H1 (cell line): ENCODE data around the gene MYBPHL.

ENCODE experiments used
- ATF2 ChIP-seq: IDR thresholded peaks from 2 replicates; pipeline ENCODE4 v1.6.1; 2012; ENCODE audit warnings: low read length, inconsistent platforms
- POLR2A ChIP-seq, 2 experiments: IDR thresholded peaks; 1 replicate in 1 of 2; 2 replicates in 1 of 2; pipeline ENCODE4 v1.6.1; 2011; ENCODE audit warnings: low read depth in 2 of 2, low read length in 2 of 2, mild to moderate bottlenecking in 2 of 2; ENCODE audit errors: control extremely low read depth in 1 of 2
- POLR2AphosphoS5 ChIP-seq: IDR thresholded peaks from 2 replicates; pipeline ENCODE4 v1.6.1; 2011; ENCODE audit warnings: low read depth, low read length
- ZNF274 ChIP-seq: IDR thresholded peaks from 2 replicates; pipeline ENCODE4 v1.7.0; 2012; ENCODE audit warnings: low read length, borderline replicate concordance; ENCODE audit errors: extremely low read depth

DNA sequence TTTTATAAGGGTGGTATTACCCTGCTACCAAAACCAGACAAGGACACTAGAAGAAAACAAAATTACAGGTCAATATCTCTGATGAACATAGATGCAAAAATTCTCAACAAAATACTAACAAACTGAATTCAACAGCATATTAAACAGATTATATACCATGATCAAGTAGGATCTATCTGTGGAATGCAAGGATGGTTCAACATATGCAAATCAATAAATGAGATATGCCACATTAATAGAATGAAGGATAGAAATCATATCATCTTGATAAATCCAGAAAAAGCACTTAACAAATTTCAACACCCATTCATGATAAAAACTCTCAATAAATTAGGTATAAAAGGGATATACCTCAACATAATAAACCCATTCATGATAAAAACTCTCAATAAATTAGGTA is 24.3 kb upstream of the MYBPHL start:
- TF ChIP-seq POLR2A (IDR thresholded peaks at IDR 0.05; ENCODE audit: control extremely low read depth in 1 of 2, low read depth in 2 of 2, low read length in 2 of 2): no peak
- no peak for TF ChIP-seq ZNF274
- no peak for TF ChIP-seq POLR2AphosphoS5
- no peak for TF ChIP-seq ATF2
